Ectodermal cell (in vitro differentiated cells): ENCODE data around the gene TRAPPC10.

Experiments used
- H3K27ac ChIP-seq: 2 replicates; pipeline ENCODE4 v1.7.0; 2013; ENCODE audit warnings: mild to moderate bottlenecking, low read depth, low read length; ENCODE audit not compliant: insufficient read depth, poor library complexity, severe bottlenecking
- H3K27me3 ChIP-seq: 2 replicates; pipeline ENCODE4 v1.7.0; 2013; ENCODE audit warnings: mild to moderate bottlenecking, low read length; ENCODE audit not compliant: insufficient read depth, control insufficient read depth, poor library complexity, severe bottlenecking
- H3K36me3 ChIP-seq: one replicate; pipeline ENCODE4 v1.7.0; 2013; ENCODE audit warnings: low read length; ENCODE audit not compliant: control insufficient read depth, insufficient read depth
- H3K4me1 ChIP-seq: one replicate; pipeline ENCODE4 v1.7.0; 2013; ENCODE audit warnings: low read length; ENCODE audit not compliant: control insufficient read depth, insufficient read depth
- H3K4me3 ChIP-seq: 2 replicates; pipeline ENCODE4 v1.7.0; 2013; ENCODE audit warnings: low read depth, low read length, control low read depth; ENCODE audit not compliant: insufficient read depth
- H3K9me3 ChIP-seq: 2 replicates; pipeline ENCODE4 v1.7.0; 2013; ENCODE audit warnings: mild to moderate bottlenecking, low read length, moderate library complexity; ENCODE audit not compliant: control insufficient read depth
- WGBS, 2 experiments: methylation state at CpG; one replicate each; pipeline ENCODE4 v1.1.7; 2013; ENCODE audit warnings: missing lambda C conversion rate in 2 of 2; 5-methylcytosine and 5-hydroxymethylcytosine counted together

The TRAPPC10 gene

DNA sequence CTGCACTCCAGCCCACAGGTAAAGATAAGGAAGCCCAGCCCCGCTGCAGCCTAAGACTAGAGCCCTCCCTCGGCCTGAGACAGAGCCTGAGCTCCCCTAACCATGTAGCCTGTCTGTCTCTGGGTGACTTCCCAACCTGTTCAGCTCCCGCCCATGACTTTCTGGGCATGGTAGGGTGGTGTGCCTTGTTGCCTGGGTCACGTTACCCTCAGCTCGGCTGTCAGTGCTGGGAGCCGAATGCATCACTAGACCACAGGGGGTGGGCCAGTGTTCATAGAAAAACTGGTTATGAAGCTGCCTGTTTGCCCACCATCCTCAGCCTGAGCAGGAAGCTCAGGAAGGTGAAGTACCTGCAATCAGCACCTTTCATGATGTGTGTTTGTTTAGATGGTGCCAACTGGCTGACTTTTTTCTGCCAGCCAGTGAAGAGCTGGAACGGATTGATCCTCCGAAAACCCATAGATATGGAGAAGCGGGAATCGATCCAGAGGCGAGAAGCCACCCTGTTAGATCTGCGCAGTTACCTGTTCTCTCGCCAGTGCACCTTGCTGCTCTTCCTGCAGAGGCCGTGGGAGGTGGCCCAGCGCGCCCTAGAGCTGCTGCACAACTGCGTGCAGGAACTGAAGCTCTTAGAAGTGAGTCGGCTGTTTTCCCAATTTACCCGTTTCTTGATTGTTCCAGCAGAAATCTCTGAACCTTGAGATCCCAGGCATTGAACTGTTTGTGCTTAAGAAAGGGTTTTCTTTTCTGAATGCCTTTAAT lies 51.2 kb downstream of the TRAPPC10 start:
- Histone ChIP-seq H3K27me3 (no peaks in the 10 kb centered on the region), H3K4me1 (peaks cover 12% of the 10 kb centered on the region), H3K4me3 (no peak overlapping the region), H3K36me3 (no peaks in the 10 kb centered on the region), H3K27ac (no peak overlapping the region), H3K9me3 (no peaks in the 10 kb centered on the region)
- WGBS, 2 experiments: 95 to 96% methylated on average over 19 of the region's 19 CpGs

DNA sequence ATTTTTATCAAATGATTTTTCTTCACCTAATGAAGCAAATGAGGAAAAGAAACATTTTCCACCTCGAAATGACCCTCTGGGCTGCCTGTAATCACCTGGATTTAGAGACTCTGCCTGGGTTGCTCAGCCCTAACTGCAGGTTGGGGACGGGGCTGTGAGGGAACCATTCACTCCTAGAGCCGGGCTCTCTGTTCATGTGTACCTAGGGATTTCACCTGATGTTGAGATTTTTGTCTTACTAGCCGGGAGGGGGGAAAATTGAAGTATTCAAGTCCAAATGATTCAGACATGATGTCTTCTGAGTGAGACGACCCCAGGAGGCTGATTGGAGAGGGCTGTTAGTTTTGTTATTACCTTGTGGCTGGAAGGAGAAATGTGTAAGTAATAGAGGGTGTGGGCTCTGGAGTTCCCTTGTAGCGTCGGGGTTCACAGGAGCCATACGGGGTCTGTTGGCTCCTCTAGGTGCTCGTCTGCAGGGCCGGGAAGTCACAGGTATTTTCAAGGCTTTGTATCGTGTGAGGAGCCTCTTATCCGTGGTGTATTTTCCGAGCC lies 52.8 kb downstream of the TRAPPC10 start:
- Histone ChIP-seq H3K27me3 (no peaks in the 10 kb centered on the region), H3K36me3 (no peaks in the 10 kb centered on the region), H3K4me1 (peaks cover 12% of the 10 kb centered on the region), H3K4me3 (no peak overlapping the region), H3K9me3 (no peaks in the 10 kb centered on the region), H3K27ac (no peak overlapping the region)
- WGBS, 2 experiments: 95% methylated on average over 13 of the region's 13 CpGs

DNA sequence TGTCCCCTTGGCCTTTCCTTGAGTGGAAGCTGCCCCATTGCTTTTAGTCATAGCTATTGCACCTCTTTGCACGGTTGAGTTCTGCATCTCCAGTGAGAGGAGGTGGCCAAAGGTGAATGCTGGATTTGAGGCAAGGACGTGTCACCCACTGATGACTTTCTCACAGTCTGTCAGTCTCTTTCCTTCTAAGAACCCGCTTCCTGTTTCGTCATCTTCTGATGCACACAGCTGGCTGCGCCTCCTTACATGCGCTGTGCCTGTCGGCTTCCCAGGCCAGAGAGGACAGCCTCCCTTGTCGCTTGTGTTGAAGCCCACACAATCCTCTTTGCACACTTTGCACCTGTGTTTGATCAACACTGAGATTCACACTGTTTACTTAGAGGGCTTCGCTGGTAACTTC lies 53.3 kb downstream of the TRAPPC10 start:
- Histone ChIP-seq H3K27ac (no peak overlapping the region), H3K36me3 (no peaks in the 10 kb centered on the region)
- 95 to 96% methylated on average over 9 of the region's 9 CpGs for WGBS, 2 experiments

DNA sequence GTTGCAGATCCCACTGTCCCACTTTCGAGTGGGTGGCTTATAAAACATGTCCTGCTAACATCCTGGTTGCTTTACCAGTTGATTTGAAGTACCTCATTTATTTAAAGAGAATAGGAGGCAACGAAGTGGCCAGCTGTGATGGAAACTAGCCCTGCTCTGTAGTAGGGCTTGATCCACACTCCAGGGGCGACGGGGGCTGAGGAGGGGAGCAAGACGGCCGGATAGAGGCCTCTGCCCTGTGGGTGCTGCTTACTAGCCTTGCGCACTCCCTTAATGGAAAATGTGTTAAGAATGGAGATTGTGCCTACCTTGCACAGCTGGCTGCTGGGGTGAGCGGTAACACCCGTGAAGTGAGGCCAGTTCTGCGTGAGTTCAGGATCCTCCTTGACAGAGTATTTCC lies 54.0 kb downstream of the TRAPPC10 start:
- Histone ChIP-seq H3K36me3 (no peaks in the 10 kb centered on the region), H3K27ac (no peak overlapping the region)

More for the DNA sequence above, 53.3 kb downstream of the TRAPPC10 start:
- H3K27me3 ChIP-seq: no peaks in the 10 kb centered on the region
- H3K4me1 ChIP-seq: peaks cover 12% of the 10 kb centered on the region
- H3K9me3 ChIP-seq: no peaks in the 10 kb centered on the region
- no peak overlapping the region for H3K4me3 ChIP-seq

DNA sequence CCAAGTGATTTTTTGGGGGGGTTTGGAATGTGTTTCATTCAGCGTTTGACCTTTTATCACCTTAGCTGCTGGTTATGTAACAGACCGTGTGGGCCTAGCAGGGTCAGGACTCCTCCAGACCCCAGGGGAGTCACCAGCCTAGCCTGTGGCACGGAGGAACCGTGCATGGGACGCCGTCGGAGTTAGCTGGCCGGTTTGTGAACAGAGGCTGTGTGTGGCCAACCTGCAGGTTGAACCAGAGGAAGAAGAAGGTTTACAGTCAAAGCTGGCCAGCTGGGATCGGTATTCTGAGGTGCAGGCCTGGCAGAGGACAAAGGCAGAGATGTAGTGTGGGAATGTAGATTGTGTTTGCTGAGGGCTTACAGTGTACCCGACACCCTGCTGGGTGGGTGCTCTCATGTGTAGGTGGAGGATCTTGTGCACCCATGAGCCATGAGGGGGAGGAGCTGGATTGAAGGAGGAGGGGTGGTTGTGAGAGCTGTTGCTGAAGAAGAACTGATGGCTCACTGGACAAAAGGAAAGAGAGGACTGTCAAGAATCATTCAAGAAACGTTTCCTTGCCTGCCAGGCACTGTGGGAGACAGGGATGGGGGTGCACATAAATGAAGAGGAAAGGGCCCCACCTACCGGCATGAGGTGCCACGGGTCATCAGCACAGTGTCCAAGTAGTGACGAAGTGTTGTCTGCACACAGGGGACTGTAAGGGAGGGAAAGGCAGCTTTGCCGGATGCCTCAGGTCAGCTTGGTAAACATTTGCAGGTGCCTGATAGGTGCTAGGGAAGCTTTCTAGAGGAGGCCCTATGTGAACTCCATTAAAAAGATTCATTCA lies 55.1 kb downstream of the TRAPPC10 start:
- H3K36me3 ChIP-seq: no peaks in the 10 kb centered on the region
- 87 to 90% methylated on average over 15 of the region's 15 CpGs for WGBS, 2 experiments
- no peak overlapping the region for H3K4me3 ChIP-seq
- H3K27me3 ChIP-seq: no peaks in the 10 kb centered on the region
- no peak overlapping the region for H3K27ac ChIP-seq
- peaks cover 12% of the 10 kb centered on the region for H3K4me1 ChIP-seq
- H3K9me3 ChIP-seq: no peaks in the 10 kb centered on the region

More for the DNA sequence above, 54.0 kb downstream of the TRAPPC10 start:
- H3K4me3 ChIP-seq: no peak overlapping the region
- peaks cover 12% of the 10 kb centered on the region for H3K4me1 ChIP-seq
- WGBS, 2 experiments: 92 to 94% methylated on average over 10 of the region's 10 CpGs
- no peaks in the 10 kb centered on the region for H3K9me3 ChIP-seq
- H3K27me3 ChIP-seq: no peaks in the 10 kb centered on the region

DNA sequence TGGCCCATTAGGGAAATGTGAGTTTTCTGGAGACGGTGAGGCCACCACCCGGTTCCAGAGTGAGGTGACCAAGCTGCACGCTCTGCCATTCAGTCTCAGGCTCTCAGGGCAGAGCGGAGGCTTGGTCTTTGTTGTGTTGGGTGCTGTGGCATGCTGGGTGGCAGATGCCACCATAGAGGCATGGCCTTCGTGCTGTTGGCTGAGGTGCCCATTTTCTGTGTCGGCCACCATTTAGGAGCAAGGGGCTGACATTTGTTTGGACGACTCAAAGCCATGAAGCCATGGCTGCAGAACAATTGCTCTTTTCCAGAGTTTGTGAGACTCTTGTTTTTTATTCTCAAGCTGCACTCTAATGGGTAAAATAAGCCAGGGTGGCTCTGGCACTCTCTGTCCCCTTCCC lies 58.3 kb downstream of the TRAPPC10 start:
- WGBS, 2 experiments: 95 to 97% methylated on average over 7 of the region's 7 CpGs
- Histone ChIP-seq H3K27ac (no peak overlapping the region), H3K27me3 (no peaks in the 10 kb centered on the region), H3K36me3 (no peaks in the 10 kb centered on the region), H3K4me1 (peaks cover 12% of the 10 kb centered on the region), H3K9me3 (no peaks in the 10 kb centered on the region), H3K4me3 (no peak overlapping the region)

DNA sequence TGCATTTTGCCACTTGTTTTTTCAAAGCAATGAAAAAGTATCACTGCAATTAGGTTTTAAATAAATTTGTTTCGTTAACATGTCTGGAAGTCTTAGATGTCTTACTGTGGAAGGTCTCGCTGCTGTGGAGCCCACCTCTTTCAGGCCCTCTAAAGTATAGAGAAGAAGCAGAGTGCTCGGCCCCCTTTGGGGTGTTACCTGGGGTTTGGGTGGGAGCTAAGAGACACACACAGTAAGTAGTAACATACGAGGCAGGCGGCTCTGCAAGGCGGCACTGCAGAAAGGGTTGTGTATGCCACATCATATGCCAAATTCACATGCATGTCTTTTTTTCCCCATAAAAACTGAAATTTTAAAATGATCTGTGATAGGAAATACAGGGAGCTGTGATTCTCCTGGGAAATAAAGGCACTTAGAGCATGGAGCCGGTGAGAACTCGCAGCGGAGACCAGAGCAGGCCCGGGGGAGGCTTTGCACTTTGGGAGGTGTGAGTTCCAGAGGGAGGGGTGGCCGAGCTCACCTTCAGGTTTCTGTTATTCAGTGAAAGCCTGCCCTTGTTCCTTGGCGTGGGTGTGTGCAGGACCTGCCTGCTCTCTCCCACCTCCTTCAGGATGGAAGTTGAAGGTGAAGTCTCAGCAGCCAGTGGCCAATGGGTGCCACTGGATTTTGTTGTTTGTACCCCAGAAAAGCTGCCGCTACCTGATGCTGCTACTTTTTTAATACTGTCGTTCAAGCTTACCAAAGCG lies 59.4 kb downstream of the TRAPPC10 start:
- H3K36me3 ChIP-seq: peaks cover 3% of the 10 kb centered on the region
- H3K9me3 ChIP-seq: no peaks in the 10 kb centered on the region
- WGBS, 2 experiments: 94 to 96% methylated on average over 15 of the region's 15 CpGs
- H3K27me3 ChIP-seq: no peaks in the 10 kb centered on the region
- H3K4me3 ChIP-seq: no peak overlapping the region
- H3K4me1 ChIP-seq: peaks cover 9% of the 10 kb centered on the region
- no peak overlapping the region for H3K27ac ChIP-seq

DNA sequence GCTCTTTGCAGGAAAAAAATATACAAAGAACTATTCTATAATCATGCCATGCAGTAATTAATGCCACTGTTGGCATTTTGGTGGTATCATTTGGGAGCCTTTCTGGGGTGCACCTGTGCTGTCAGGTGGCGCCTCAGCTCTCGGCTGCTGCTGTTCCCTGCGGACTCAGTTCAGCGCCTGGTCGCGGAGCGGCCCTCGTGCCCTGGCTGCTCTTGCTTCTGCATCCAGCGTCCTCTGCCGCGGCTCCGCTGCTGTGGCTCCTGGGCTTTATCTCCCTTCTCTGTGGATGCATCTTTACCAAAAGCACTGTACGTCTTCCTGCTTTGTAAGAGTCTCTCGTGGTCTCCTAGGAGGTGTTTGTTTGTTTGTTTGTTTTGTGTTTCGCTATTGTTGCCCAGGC lies 60.0 kb downstream of the TRAPPC10 start:
- Histone ChIP-seq H3K4me3 (no peak overlapping the region), H3K27ac (no peak overlapping the region), H3K27me3 (no peaks in the 10 kb centered on the region), H3K36me3 (peaks cover 6% of the 10 kb centered on the region), H3K4me1 (peaks cover 4% of the 10 kb centered on the region), H3K9me3 (no peaks in the 10 kb centered on the region)
- 96% methylated on average over 15 of the region's 15 CpGs for WGBS, 2 experiments

DNA sequence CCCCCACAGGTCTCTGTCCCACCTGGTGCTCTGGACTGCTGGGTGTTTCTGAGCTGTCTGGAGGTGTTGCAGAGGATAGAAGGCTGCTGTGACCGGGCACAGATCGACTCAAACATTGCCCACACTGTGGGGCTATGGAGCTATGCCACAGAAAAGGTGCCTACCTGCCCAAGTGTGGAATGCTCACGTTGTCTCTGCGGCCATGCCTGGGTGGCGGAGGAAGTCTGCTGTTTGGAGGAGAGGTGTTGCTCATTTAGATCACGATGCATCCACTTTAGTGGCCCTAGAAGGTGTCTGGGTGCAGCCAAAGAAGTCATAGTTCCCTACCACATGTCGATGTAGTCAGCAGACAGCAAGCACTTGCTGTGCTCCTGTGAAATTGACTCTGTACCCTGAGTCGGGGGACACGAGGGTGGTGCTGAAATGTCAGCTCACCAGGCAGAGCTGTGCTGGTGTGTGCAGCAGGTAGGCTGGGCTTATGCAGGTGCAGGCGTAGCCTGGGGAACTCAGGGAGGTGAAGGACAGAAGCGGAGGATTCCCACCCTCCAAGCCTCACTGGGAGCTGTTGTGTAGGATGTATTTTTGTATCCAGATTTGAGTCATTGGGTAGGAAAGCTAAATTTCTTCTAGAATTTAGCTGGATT lies 62.3 kb downstream of the TRAPPC10 start:
- Histone ChIP-seq H3K9me3 (no peaks in the 10 kb centered on the region), H3K27ac (no peak overlapping the region), H3K4me1 (no peaks in the 10 kb centered on the region), H3K27me3 (no peaks in the 10 kb centered on the region), H3K4me3 (no peak overlapping the region), H3K36me3 (peaks cover 6% of the 10 kb centered on the region)
- 95 to 98% methylated on average over 11 of the region's 11 CpGs for WGBS, 2 experiments
